ENCODE results near the gene CCDC78.
"Not testable (repeated sequence)": the region's sequence is repeated elsewhere in the genome, so short reads cannot be mapped to it uniquely, and the experiment has no call there.

Gene CCDC78

DNA sequence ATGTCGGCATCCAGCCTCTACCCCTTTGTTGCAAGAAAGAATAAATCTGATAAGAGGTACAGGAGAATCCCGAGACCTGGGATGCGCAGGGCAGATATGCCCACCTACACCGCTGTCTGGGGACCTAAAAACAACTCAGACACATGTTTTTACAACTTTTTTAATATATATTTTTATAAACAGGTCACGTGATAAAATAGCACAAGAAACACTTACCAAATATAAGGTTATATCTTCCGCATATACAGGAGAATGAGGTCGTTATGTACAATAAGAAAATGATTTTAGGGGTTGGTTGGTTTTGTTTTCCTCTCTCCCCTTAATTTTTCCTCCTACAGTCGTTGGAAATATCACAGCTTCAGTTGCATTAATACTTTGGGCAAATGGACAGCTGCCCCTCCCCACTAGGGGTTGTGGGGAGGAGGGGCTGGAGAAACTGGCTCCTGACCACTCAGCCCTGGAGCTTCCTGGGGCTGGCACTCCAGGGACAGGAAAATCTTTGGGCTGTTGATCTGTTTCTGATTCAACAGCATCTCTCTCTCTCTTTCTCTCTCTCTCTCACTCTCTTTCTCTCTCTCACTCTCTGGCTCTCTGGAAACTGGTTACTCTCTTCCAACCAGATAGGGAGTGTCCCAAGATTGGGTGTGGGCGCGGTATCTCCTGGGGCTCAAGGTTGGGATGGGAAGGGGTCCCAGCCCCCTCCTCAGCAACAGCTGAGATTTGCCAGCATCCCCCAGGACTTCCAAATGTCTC, 33.7 kb downstream of the CCDC78 start:
- no peak for FAIRE-seq

DNA sequence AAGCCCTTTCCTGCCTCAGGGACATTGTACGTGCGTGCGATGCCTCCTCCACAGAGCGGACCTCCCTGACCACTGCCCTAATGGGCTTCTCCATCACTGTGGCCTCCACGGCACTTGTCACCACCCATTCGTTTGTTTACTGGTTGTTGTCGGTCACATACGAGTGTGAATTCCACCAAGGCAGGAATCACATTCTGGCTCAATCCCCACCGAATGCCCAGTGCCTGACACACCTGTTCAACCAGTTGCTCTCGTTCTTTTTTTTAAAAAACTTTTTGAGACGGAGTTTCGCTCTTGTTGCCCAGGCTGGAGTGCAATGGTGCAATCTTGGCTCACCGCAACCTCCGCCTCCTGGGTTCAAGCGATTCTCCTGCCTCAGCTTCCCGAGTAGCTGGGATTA, 35.0 kb downstream of the CCDC78 start:
- FAIRE-seq: not testable (repeated sequence)

DNA sequence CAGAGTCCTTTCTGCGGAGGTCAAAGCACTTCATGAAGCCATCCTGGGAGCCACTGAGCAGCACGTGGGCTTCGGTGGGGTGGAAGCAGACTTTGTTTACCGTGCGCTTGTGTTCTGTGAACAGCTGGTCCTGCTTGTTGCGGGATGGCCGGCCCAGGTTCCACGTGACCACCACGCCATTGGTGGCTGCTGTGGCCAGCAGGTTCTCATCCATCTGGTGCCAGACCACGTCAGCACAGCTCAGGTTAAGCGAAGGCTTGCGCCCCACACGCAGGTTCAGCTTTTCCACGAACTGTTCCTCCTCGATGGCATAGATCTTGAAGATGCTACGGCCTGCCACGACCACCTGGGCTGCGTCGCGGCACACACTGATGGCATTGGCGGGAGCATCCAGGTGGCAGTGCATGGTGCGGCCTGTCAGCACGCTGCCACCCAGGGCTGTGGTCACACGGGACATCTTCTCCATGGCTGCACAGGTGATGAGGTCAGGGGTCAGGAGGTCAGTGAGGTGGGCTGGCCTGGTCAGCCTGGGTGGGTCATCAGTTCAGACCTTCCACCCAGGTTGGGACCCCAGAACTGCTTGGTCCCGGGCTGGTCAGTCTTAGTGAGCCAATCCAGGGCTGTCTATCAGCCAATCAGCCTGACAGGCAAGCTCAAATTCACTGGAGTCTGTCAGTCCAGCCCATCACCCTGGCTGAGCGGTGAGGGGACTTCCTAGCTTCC, 36.9 kb downstream of the CCDC78 start:
- no peak for FAIRE-seq

DNA sequence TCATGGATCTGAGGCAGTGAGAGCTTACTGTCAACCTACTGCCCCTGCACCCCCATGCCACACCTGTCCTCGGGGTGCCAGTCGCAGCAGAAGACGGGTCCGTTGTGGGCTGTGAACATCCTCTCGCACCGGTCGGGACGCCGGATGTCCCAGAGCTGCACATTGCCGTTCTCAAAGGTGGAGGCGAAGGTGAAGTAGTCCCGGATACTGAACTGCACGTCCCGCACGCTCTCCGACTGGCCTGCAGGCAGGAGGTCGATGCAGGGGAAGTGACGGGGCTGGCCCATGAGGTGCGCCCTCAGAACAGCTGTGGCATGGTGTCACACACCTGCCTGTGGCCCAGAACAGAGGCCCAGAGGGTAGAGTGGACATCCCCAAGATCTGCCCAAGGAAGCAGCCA, 38.7 kb downstream of the CCDC78 start:
- FAIRE-seq: no peak

DNA sequence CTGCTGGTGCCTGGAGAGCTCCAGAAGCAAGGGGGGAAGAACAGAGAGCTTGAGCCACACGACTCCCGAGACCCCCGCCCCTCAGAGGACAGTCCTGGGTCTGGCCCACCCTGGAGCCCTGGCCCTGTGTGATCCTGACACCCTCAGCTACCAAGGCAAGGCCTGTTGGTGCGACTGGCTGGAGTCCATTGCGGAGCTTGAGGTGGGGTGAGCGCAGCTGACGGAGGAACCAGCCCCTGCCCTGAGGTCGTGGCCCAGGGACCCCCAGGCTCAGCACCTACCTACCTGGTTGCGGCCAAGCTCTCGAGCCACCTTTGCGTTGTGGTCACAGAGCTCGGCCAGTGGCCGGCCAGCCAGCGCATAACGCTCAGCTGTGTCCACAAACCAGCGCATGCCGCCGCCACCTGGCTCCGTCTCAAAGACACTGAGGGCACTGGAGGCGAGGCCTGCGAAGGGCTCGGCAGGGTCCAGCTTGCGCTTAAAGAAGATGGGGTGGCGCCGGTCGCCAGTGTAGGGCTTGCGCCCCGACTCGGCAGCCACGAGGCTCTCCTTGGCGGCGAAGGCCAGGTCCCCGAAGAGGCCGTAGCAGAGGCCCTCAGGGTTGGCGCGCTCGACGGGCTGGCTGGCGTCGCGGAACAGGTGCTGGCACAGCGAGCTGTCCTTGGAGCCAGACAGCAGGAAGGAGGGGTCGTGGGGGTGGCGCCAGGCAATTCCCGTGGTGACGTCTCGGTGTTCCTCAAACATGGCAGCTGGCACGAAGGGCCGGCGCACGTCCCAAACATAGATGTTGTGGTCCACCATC, 39.6 kb downstream of the CCDC78 start:
- no peak for FAIRE-seq

DNA sequence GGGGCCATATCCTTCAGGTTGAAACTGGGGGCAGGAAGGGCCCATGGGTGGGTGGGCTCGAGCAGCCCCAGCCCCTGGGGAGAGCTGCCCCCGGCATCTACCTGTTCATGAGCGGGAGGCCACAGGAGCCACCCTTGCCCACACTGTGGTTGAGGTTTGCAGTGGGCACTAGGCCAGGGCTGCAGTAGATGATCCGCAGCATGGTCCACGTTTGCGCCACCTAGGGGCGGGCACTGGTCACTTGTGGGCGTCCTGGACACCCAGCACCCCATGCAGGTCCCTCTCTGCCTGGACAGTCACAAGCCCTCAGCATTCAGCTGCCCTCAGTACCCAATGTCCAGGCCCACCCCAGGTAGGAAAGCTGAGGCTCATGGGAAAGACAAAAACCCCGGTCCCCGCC, 40.3 kb downstream of the CCDC78 start:
- no peak for FAIRE-seq

DNA sequence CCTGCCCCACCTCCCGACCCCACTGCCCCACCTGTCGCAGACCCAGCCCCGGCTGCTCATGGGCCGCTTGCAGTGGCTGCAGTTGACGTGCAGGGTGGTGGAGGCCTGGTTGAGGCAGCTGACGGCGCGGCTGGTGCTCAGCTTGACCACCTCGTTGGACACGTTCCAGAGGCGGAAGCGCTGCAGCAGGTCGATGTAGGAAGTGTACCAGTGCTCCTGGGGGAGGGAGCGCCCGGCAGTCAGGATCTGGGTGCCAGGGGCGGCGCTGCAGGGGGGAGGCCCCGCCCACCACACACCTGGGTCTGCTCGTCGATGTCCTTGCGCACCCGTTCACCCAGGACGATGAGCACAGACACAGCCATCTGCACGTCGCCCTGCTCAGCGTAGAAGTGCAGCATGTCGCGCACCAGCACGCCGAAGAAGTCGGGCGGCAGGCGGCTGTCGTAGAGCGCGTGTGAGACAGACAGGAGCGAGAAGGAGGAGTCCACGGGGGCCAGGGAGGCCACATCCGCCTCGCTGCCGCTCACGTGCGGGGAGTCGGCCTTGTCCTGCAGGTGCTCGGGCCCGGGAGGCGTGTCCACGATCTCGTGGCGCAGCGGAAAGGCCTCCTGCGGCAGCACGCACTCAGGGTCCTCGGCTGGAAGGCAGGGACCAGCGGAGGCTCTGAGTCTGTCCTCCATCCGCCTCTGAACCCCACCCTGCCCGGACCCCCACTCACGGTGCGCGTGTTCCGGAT, 41.1 kb downstream of the CCDC78 start:
- FAIRE-seq: no peak

DNA sequence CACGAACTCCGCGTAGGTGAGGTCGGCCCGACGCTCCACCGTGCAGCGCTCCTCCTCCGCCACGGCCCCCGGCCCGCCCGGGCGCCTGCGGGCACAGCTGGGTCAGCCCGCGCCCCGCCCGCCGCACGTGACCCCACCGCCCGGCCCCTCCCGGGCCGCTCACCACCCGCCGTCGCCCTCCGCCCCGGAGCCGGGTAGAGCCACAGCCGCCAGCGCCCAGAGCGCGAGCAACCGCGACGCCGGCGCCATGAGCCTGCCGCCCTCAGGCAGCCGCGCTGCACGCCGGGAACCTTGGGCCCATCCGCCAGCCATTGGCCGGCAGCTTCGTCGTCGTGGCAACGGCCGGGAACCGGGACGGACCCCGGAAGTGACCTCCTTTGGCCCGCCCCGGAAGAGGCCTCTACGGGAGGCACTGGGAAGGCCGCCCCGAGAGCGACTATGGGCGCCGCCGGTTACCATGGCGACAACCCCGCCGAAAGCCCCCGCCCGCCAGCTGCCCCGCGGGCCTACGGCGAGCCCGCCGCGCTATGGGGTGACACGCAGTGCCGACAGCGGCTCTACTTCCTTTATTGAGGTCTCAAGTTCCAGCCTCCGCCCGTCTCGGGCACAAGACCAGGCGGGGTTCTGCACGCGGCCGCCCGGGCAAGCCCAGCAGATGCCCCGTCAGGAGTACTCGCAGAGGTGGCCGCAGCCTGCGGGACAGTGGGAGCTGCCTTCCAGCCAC, 42.0 kb downstream of the CCDC78 start, which contains the start of gene JMJD8:
JMJD8 (minus strand) TSS at position 264 of the 724 bp plus-strand sequence; CDS start at position 249, 15 bp downstream.
- FAIRE-seq: no peak

DNA sequence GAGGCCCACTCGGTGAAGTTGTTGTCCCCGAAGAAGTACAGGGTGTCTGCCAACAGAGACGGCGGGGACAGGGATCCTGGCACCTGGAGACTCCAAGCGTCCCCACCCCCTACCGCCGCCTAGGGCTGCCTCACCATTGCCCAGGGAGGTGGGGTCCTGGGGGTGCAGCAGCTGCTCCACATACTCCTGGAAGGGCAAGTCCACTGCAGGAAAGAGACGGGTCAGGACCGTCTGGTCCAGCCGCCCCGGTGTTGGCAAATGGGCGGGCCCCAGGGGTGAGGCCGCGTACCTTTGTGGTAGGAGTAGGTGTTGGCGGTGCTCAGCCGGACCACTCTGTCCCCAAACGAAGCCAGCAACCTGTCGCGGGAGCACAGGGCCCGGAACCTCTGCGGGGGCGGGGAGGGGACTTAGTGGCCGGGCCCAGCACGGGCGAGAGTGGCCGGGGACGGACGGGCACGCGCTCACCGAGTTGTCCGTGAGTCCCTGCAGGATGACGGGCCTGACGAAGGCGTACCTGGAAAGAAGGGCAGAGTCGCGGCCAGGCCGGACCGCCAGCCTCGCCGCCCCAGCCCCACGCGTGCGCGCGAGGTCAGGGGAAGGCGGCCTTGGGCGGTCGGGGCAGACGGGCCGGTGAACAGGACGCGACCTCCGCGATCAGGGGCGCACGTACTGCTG, 42.7 kb downstream of the CCDC78 start:
- no peak for FAIRE-seq

DNA sequence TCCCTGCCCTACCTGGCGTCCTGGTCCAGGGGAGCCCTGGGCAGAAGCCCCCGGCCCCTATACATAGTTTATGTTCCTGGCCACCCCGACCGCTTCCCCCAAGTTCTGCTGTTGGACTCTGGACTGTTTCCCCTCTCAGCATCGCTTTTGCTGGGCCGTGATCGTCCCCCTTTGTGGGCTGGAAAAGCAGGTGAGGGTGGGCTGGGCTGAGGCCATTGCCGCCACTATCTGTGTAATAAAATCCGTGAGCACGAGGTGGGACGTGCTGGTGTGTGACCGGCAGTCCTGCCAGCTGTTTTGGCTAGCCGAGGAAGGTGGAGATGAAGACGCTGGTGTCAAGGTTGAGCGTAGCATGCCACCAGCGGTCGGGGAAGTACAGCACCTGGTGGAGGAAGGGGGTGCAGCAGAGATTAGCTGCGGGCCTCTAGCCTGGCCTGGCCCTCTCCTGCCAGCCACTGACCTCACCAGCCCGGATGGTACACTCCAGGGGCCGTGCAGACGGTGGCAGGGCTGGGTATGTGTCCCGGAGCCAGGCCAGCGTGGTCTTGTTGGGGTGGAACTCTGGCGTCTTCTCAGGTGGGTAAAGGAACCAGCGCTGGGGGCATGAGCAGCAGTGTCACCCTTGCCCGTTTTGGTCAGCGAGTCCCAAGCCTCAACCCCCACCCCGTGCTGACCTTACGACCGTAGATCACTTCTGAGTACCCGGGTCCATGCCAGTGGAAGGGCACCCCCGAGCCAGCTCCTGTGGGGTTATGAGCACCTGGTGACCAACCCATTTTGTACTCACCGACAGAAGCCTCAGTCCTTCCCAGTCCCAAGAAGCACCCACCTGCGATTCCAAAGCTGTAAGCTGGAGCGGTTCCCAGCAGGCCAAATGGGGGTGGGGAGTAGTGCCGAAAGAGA, 43.5 kb downstream of the CCDC78 start:
- no peak for FAIRE-seq

DNA sequence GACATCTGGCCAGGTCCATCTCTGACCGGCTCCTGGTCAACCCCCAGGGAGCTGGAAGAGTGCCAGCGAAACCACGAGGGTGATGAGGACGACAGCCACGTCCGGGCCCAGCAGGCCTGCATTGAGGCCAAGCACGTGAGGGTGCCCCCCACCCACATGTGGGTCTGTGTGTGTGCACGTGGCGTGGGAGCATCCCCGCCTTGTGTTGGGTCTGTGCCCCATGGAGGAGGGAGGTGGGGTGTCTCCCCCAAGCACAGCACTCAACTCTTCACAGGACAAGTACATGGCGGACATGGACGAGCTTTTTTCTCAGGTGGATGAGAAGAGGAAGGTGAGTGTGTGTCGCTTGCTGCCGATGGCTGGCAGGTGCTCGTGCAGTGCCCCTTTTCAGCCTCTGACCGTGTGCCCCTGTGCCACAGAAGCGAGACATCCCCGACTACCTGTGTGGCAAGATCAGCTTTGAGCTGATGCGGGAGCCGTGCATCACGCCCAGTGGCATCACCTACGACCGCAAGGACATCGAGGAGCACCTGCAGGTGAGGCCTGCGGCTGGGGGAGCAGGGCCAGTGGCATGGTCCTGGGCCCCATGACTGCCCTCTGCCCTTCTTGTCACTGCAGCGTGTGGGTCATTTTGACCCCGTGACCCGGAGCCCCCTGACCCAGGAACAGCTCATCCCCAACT, 44.4 kb downstream of the CCDC78 start:
- FAIRE-seq: no peak

DNA sequence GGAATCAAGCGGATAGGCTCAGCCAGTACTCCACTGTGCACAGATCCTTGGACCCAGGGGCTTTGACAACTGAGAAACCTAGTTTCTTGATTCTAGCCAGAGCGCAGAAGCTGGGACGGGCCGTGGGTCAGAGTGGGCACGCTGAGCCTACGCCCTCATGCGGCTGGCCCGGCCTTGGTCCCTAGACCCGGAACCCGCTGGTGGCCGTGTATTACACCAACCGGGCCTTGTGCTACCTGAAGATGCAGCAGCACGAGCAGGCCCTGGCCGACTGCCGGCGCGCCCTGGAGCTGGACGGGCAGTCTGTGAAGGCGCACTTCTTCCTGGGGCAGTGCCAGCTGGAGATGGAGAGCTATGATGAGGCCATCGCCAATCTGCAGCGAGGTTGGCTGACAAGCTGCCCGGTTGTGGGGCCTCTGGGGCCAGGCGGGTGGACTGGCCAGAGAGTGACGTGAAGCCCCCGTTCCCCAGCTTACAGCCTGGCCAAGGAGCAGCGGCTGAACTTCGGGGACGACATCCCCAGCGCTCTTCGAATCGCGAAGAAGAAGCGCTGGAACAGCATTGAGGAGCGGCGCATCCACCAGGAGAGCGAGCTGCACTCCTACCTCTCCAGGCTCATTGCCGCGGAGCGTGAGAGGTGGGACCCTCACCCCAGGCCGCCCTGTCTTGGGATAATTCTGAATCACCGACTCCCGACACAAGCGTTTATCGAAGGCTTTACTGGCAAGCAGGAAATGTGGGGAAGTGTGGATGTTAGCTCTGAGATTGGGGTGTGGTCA, 45.1 kb downstream of the CCDC78 start:
- FAIRE-seq: no peak

DNA sequence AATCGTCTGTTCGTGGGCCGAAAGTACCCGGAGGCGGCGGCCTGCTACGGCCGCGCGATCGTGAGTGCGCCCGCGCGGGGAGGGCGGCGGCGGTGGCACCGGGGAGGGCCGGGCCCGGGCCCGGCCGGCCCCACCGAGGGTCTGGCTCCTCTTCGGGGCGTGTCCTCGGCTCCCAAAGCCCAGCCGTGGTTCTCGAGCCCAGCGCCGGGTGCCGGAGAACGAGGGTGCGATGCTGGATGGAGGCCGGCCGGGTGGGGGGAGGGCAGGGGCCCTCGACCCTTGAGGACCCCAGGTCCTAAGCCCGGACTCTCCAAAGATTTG, 45.7 kb downstream of the CCDC78 start:
- FAIRE-seq: no peak

DNA sequence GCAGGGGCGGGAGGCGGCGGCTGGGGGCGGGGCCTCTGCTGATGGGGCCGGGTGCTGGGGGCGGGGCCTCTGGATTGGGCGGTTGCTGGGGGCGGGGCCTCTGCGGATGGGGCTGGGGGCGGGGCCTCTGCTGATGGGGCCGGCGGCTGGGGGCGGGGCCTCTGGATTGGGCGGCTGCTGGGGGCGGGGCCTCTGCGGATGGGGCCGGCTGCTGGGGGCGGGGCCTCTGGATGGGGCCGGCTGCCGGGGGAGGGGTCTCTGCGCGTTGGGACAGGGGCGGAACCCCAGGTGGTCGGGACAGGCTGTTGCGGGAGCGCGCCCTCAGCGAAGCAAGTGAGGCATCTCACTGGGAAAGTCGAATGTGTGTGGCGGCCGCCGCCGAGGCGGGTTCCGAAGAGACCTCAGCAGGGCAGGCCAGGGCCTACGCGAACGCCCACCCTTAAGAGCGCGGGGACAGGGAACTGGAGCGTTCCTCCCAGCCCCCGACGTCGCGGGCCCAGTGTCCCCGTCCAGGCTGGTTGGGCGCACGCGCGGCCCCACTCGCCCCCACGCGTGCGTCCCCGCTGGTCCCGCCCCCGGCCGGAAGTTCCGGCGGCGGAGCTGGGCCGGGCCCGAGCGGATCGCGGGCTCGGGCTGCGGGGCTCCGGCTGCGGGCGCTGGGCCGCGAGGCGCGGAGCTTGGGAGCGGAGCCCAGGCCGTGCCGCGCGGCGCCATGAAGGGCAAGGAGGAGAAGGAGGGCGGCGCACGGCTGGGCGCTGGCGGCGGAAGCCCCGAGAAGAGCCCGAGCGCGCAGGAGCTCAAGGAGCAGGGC, 46.2 kb downstream of the CCDC78 start, which contains the start of gene STUB1:
STUB1 (plus strand) TSS at position 597 of the 811 bp plus-strand sequence; CDS start at position 713, 116 bp downstream.
- FAIRE-seq: no peak

DNA sequence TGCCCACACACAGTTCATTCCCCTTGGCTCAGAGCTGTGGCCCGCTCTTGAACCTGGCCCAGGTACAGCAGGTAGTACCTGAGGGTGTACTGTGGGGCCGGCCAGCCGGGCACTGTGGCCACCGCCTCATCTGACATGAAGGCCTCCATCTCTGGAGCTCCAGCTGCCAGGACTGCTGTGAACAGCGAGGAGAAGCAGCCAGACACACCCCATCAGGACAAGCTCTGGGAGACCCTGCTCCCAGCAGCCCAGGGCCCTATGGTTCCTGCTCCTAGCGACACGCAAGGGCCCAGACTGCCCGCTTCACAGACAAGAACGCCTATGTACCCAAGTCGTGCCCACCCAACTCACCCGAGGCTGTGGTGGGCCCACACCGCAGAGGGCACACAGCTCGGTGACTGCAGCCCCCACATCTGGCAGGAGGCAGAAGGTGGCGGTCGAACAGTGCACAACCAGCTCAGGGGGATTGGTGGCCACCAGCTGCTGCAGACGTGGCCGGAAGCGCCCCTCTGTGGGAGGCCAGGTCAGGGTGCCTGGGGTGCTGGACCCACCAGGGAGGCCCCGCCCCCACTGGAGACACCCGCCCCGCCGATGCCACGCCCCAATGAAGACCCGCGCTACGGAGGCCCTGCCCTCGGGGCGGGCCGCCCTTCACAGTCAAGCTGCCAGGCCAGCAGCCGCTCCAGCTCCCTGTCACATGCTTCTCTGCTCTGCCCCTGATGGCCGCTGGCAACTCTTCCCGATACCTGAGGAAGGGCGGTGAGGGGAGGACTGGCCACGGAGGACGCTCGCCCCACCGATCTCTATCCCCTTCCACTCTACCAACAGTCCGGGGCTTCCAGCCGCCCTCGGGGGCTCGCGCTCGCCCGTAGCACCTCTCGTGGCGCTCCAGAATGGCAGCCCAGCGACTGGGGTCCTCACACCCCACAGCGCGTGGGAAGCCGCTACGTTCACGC, 47.1 kb downstream of the CCDC78 start:
- FAIRE-seq: no peak

DNA sequence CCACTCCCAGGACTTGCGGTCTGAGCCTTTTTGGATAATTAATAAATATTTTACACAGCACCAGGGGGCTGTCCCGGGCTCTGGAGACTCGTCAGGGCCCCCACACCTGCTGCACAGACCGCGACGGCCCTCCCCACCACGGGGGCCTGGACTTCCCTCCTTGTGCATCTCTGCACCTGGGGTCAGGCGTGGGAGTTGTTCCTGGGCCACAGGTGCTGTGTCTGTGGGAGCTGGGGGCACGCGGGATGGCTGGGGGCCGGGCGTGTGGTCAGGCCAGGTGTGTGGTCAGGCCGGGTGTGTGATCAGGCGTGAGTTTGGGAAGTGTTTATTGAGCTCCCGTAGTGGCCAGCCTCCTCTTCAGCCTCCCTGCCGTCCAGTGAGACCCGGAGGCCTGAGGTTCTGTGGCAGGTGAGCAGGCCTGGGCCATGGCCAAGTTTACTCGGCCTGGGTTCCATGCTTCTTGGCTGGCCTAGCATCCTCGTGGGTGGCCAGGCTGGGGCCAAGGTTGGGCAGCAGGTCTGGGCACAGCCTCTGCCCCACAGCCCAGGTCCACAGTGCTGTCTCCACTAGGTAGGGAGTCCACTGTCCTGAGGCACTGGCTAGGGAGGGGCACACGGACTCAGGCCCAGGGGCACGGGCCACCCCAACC, 47.9 kb downstream of the CCDC78 start:
- FAIRE-seq: no peak

All from endometrium (tissue), 2 donors.